HG03039 (cell line): ENCODE data around the gene MAGI1.
"Not testable (repeated sequence)": the region's sequence is repeated elsewhere in the genome, so short reads cannot be mapped to it uniquely, and the experiment has no call there.

Source experiments
- ATAC-seq: cut with Tn5 transposase; IDR thresholded peaks from one replicate; pipeline ENCODE4 v1.9.1; 2021; ENCODE audit warnings: mild to moderate bottlenecking, moderate library complexity; ENCODE audit not compliant: unreplicated experiment

MAGI1 gene

GRCh38 chr3:65557899-65558564 is 480.7 kb downstream of the MAGI1 start:
- no peak for ATAC-seq

GRCh38 chr3:65556934-65557577 is 481.7 kb downstream of the MAGI1 start:
- ATAC-seq, result no peak

GRCh38 chr3:65552434-65552833 is 486.3 kb downstream of the MAGI1 start:
- no peak for ATAC-seq

- no peak for ATAC-seq
Measured at GRCh38 chr3:65551945-65552344, 486.8 kb downstream of the MAGI1 start.

GRCh38 chr3:65550137-65550536 is 488.6 kb downstream of the MAGI1 start:
- no peak for ATAC-seq

- ATAC-seq, result no peak
Measured at GRCh38 chr3:65549626-65549959, 489.1 kb downstream of the MAGI1 start.

- ATAC-seq, result no peak
Measured at GRCh38 chr3:65548848-65549625, 489.7 kb downstream of the MAGI1 start.

GRCh38 chr3:65545429-65545828 is 493.3 kb downstream of the MAGI1 start:
- no peak for ATAC-seq

GRCh38 chr3:65543391-65543790 is 495.3 kb downstream of the MAGI1 start:
- not testable (repeated sequence) for ATAC-seq

GRCh38 chr3:65540666-65541065 is 498.1 kb downstream of the MAGI1 start:
- no peak for ATAC-seq

- no peak for ATAC-seq
Measured at GRCh38 chr3:65539616-65540015, 499.1 kb downstream of the MAGI1 start.

GRCh38 chr3:65538101-65538500 is 500.6 kb downstream of the MAGI1 start:
- no peak for ATAC-seq

GRCh38 chr3:65537109-65537508 is 501.6 kb downstream of the MAGI1 start:
- no peak for ATAC-seq

- no peak for ATAC-seq
Measured at GRCh38 chr3:65535260-65535659, 503.5 kb downstream of the MAGI1 start.

- ATAC-seq, result no peak
Measured at GRCh38 chr3:65534805-65535204, 503.9 kb downstream of the MAGI1 start.

- no peak for ATAC-seq
Measured at GRCh38 chr3:65532749-65533148, 506.0 kb downstream of the MAGI1 start.

- no peak for ATAC-seq
Measured at GRCh38 chr3:65532215-65532614, 506.5 kb downstream of the MAGI1 start.

GRCh38 chr3:65531499-65531898 is 507.2 kb downstream of the MAGI1 start:
- no peak for ATAC-seq

- ATAC-seq, result no peak
Measured at GRCh38 chr3:65526656-65527055, 512.1 kb downstream of the MAGI1 start.

GRCh38 chr3:65524584-65524983 is 514.1 kb downstream of the MAGI1 start:
- ATAC-seq, result no peak

GRCh38 chr3:65523878-65524277 is 514.8 kb downstream of the MAGI1 start:
- ATAC-seq, result no peak

- ATAC-seq, result no peak
Measured at GRCh38 chr3:65521032-65521431, 517.7 kb downstream of the MAGI1 start.
